ENCODE measurements around the gene GPR183. TPM values are rescaled to one million over a fixed set of nuclear protein-coding genes. Genes with fewer than 3 reads are reported as not detected.

The GPR183 gene
- not detected in 2 replicates for total RNA-seq
- long read RNA-seq, partial matches to known transcripts, result 0 of 1 reads
- long read RNA-seq, other reads (novel, unspliced or antisense), result 1 of 1 reads

GRCh38 chr13:99307247-99307646, at the start of gene GPR183:
GPR183 (minus strand) TSS chr13:99307399; CDS start chr13:99296145, 11,254 bp downstream.
- H3K36me3 Mint-ChIP-seq (ENCODE audit: insufficient read depth), result peaks cover 9% of the 10 kb centered on the region
- H3K27me3 Mint-ChIP-seq, result no peaks in the 10 kb centered on the region
- no peaks in the 10 kb centered on the region for H3K9me3 Mint-ChIP-seq (ENCODE audit: low read depth)
- H3K27ac Mint-ChIP-seq, result peak within 1 kb of the TSS; percentile 49
- H3K4me3 Mint-ChIP-seq (ENCODE audit: low read depth), result no peak within 1 kb of the TSS
- H3K4me1 Mint-ChIP-seq (ENCODE audit: low read depth), result peaks cover 22% of the 10 kb centered on the region
- DNase-seq (ENCODE audit: low spot score, unreplicated experiment), result no peak
- no peak for TF ChIP-seq CTCF (IDR thresholded peaks at IDR 0.05; ENCODE audit: unreplicated experiment)

- H3K4me3 Mint-ChIP-seq (ENCODE audit: low read depth), result no peak overlapping the region
- peaks cover 17% of the 10 kb centered on the region for H3K36me3 Mint-ChIP-seq (ENCODE audit: insufficient read depth)
- no peaks in the 10 kb centered on the region for H3K9me3 Mint-ChIP-seq (ENCODE audit: low read depth)
- no peak for TF ChIP-seq CTCF (IDR thresholded peaks at IDR 0.05; ENCODE audit: unreplicated experiment)
- no peak for DNase-seq (ENCODE audit: low spot score, unreplicated experiment)
- peaks cover 13% of the 10 kb centered on the region for H3K4me1 Mint-ChIP-seq (ENCODE audit: low read depth)
- H3K27ac Mint-ChIP-seq, result peak overlapping the region; percentile 11
- no peaks in the 10 kb centered on the region for H3K27me3 Mint-ChIP-seq
These were observed 49.3 kb upstream of the GPR183 start for GRCh38 chr13:99356262-99357091.

GRCh38 chr13:99356012-99356261, 48.7 kb upstream of the GPR183 start:
- Mint-ChIP-seq H3K27ac (no peak overlapping the region), H3K9me3 (ENCODE audit: low read depth) (no peaks in the 10 kb centered on the region), H3K27me3 (no peaks in the 10 kb centered on the region), H3K4me1 (ENCODE audit: low read depth) (peaks cover 13% of the 10 kb centered on the region), H3K4me3 (ENCODE audit: low read depth) (no peak overlapping the region), H3K36me3 (ENCODE audit: insufficient read depth) (peaks cover 15% of the 10 kb centered on the region)
- DNase-seq (ENCODE audit: low spot score, unreplicated experiment), result no peak
- no peak for TF ChIP-seq CTCF (IDR thresholded peaks at IDR 0.05; ENCODE audit: unreplicated experiment)

- Mint-ChIP-seq H3K27me3 (no peaks in the 10 kb centered on the region), H3K36me3 (ENCODE audit: insufficient read depth) (peaks cover 15% of the 10 kb centered on the region), H3K27ac (no peak overlapping the region), H3K4me1 (ENCODE audit: low read depth) (peaks cover 13% of the 10 kb centered on the region), H3K4me3 (ENCODE audit: low read depth) (no peak overlapping the region), H3K9me3 (ENCODE audit: low read depth) (no peaks in the 10 kb centered on the region)
- DNase-seq (ENCODE audit: low spot score, unreplicated experiment), result no peak
- no peak for TF ChIP-seq CTCF (IDR thresholded peaks at IDR 0.05; ENCODE audit: unreplicated experiment)
These were observed 48.2 kb upstream of the GPR183 start for GRCh38 chr13:99355267-99356011.

- peak overlapping the region; percentile 53 for H3K27ac Mint-ChIP-seq
- no peak for DNase-seq (ENCODE audit: low spot score, unreplicated experiment)
- H3K4me1 Mint-ChIP-seq (ENCODE audit: low read depth), result peaks cover 13% of the 10 kb centered on the region
- peaks cover 15% of the 10 kb centered on the region for H3K36me3 Mint-ChIP-seq (ENCODE audit: insufficient read depth)
- TF ChIP-seq CTCF (IDR thresholded peaks at IDR 0.05; ENCODE audit: unreplicated experiment), result no peak
- H3K27me3 Mint-ChIP-seq, result no peaks in the 10 kb centered on the region
- H3K9me3 Mint-ChIP-seq (ENCODE audit: low read depth), result no peaks in the 10 kb centered on the region
- H3K4me3 Mint-ChIP-seq (ENCODE audit: low read depth), result no peak overlapping the region
These were observed 47.3 kb upstream of the GPR183 start for GRCh38 chr13:99354371-99354951.

Data from progenitor cell of endocrine pancreas (in vitro differentiated cells).